ENCODE measurements around the gene TULP3. TPM values are rescaled to one million over a fixed set of nuclear protein-coding genes. Genes with fewer than 3 reads are reported as not detected.

TULP3 gene
- total RNA-seq, result 10 to 100 TPM; 34.3 to 41.6 (median 37.6) TPM

GRCh38 chr12:2890388-2891239 lies at the start of gene TULP3:
TULP3 (plus strand) TSS chr12:2890891; CDS start chr12:2890948, 57 bp downstream.
- H3K4me1 ChIP-seq, result peaks cover 0 to 48% (median 13%) of the 10 kb centered on the region in 4 donors
- H3K4me3 ChIP-seq, result peak within 1 kb of the TSS; percentile 83 to 98 (median 90)
- peak within 1 kb of the TSS; percentile 88 to 99 (median 96) for H3K27ac ChIP-seq
- no peaks in the 10 kb centered on the region for H3K27me3 ChIP-seq
- TF ChIP-seq CTCF (IDR thresholded peaks at IDR 0.05) (peak in 3 of 5 experiments; percentile 12 to 46 (median 26)), POLR2A (IDR thresholded peaks at IDR 0.05) (peak; percentile 81 to 99), EP300 (IDR thresholded peaks at IDR 0.05) (peak; percentile 81 to 99)
- WGBS, 2 donors, result 1% methylated on average over 45 to 66 of the region's 83 CpGs
- peaks cover 0 to 19% (median 0%) of the 10 kb centered on the region in 3 donors for H3K36me3 ChIP-seq
- H3K9me3 ChIP-seq, result no peaks in the 10 kb centered on the region
- DNase-seq (ENCODE audit: low spot score in 2 of 2), result peak; percentile 98 to 99

GRCh38 chr12:2841056-2841650 lies 49.5 kb upstream of the TULP3 start:
- Histone ChIP-seq H3K4me3 (no peak overlapping the region), H3K4me1 (peaks cover 0 to 54% (median 4%) of the 10 kb centered on the region in 4 donors), H3K36me3 (no peaks in the 10 kb centered on the region), H3K27ac (peak overlapping the region; percentile 7 to 91 (median 58)), H3K27me3 (no peaks in the 10 kb centered on the region), H3K9me3 (no peaks in the 10 kb centered on the region)
- 27 to 44% methylated on average over 9 of the region's 9 CpGs for WGBS, 2 donors
- TF ChIP-seq POLR2A (IDR thresholded peaks at IDR 0.05) (no peak), CTCF (IDR thresholded peaks at IDR 0.05) (no peak), EP300 (IDR thresholded peaks at IDR 0.05) (no peak)
- DNase-seq (ENCODE audit: low spot score in 2 of 2), result no peak

- Histone ChIP-seq H3K27ac (peak overlapping the region; percentile 53 to 91 (median 76)), H3K4me1 (peaks cover 0 to 60% (median 4%) of the 10 kb centered on the region in 4 donors), H3K4me3 (no peak overlapping the region), H3K9me3 (no peaks in the 10 kb centered on the region), H3K36me3 (no peaks in the 10 kb centered on the region), H3K27me3 (no peaks in the 10 kb centered on the region)
- no peak for DNase-seq (ENCODE audit: low spot score in 2 of 2)
- WGBS, 2 donors, result 37 to 51% methylated on average over 5 of the region's 5 CpGs
- TF ChIP-seq EP300 (IDR thresholded peaks at IDR 0.05) (peak; percentile 45 to 58), POLR2A (IDR thresholded peaks at IDR 0.05) (no peak)
Measured at GRCh38 chr12:2842948-2843347, 47.7 kb upstream of the TULP3 start.

- Histone ChIP-seq H3K4me1 (peaks cover 0 to 60% (median 7%) of the 10 kb centered on the region in 4 donors), H3K4me3 (no peak overlapping the region), H3K27ac (peak overlapping the region; percentile 59 to 91 (median 71)), H3K9me3 (no peaks in the 10 kb centered on the region), H3K27me3 (no peaks in the 10 kb centered on the region), H3K36me3 (no peaks in the 10 kb centered on the region)
- 51 to 60% methylated on average over 9 of the region's 9 CpGs for WGBS, 2 donors
- TF ChIP-seq EP300 (IDR thresholded peaks at IDR 0.05) (no peak), CTCF (IDR thresholded peaks at IDR 0.05) (no peak), POLR2A (IDR thresholded peaks at IDR 0.05) (no peak)
- no peak for DNase-seq (ENCODE audit: low spot score in 2 of 2)
Measured at GRCh38 chr12:2844786-2845185, 45.9 kb upstream of the TULP3 start.

GRCh38 chr12:2845280-2845679 lies 45.4 kb upstream of the TULP3 start:
- Histone ChIP-seq H3K27me3 (no peaks in the 10 kb centered on the region), H3K9me3 (no peaks in the 10 kb centered on the region), H3K36me3 (no peaks in the 10 kb centered on the region), H3K27ac (peak overlapping the region; percentile 59 to 91 (median 71)), H3K4me1 (peaks cover 0 to 64% (median 7%) of the 10 kb centered on the region in 4 donors), H3K4me3 (no peak overlapping the region)
- no peak for DNase-seq (ENCODE audit: low spot score in 2 of 2)
- 9 to 23% methylated on average over 5 to 6 of the region's 6 CpGs for WGBS, 2 donors
- TF ChIP-seq CTCF (IDR thresholded peaks at IDR 0.05) (no peak), EP300 (IDR thresholded peaks at IDR 0.05) (peak in 1 of 2 donors; percentile 60)
